Transverse colon (tissue), 4 donors: Measurements from ENCODE around the gene SUPT7L. TPM values are rescaled to one million over a fixed set of nuclear protein-coding genes. Genes with fewer than 3 reads are reported as not detected.
"Not testable (repeated sequence)": the region's sequence is repeated elsewhere in the genome, so short reads cannot be mapped to it uniquely, and the experiment has no call there.

ENCODE experiments used
- DNase-seq: peaks from one replicate; pipeline ENCODE4 v3.0.0-alpha.2; 2019
- H3K27ac ChIP-seq, 4 donors: fragments of 200-600 bp; sonication (generic); 2 replicates each; pipeline ENCODE4 v1.5.1; 2016 to 2018; ENCODE audit warnings: inconsistent platforms in 4 of 4
- H3K27me3 ChIP-seq: fragments of 200-600 bp; sonication (generic); 2 replicates; pipeline ENCODE4 v1.5.1; 2017; ENCODE audit warnings: inconsistent platforms
- H3K36me3 ChIP-seq, 4 donors: fragments of 200-600 bp; sonication (generic); 2 replicates each; pipeline ENCODE4 v1.5.1; 2017 to 2019; ENCODE audit warnings: inconsistent platforms in 4 of 4
- H3K4me1 ChIP-seq, 4 donors: fragments of 200-600 bp; sonication (generic); 2 replicates each; pipeline ENCODE4 v1.5.1; 2017 to 2020; ENCODE audit warnings: inconsistent platforms in 4 of 4
- H3K4me3 ChIP-seq, 4 donors: fragments of 200-600 bp; sonication (generic); 1 replicate in 1 of 4; 2 replicates in 3 of 4; pipeline versions ENCODE4 v1.5.1 to v1.6.1; 2017 to 2019; ENCODE audit warnings: inconsistent platforms in 4 of 4
- H3K9me3 ChIP-seq, 2 donors: fragments of 200-600 bp; sonication (generic); 2 replicates each; pipeline ENCODE4 v1.5.1; 2017 to 2019; ENCODE audit warnings: inconsistent platforms in 2 of 2
- EP300 ChIP-seq: sonication (generic); formaldehyde crosslinking; IDR thresholded peaks from one replicate; pipeline ENCODE4 v1.6.1; 2017; ENCODE audit warnings: antibody characterized with exemption, low read depth
- POLR2A ChIP-seq: fragments of 450-650 bp; IDR thresholded peaks from one replicate; pipeline ENCODE4 v1.6.1; 2016; ENCODE audit warnings: antibody characterized with exemption, mild to moderate bottlenecking, moderate library complexity
- POLR2AphosphoS5 ChIP-seq, 3 donors: sonication (generic); formaldehyde crosslinking; IDR thresholded peaks; one replicate each; pipeline ENCODE4 v1.6.1; 2016; ENCODE audit warnings: antibody characterized with exemption in 3 of 3
- WGBS, 2 donors: methylation state at CpG; one replicate each; pipeline ENCODE4 v1.1.5; 2018; ENCODE audit warnings: low coverage in 1 of 2; 5-methylcytosine and 5-hydroxymethylcytosine counted together
- in situ Hi-C, 4 donors: fragments of 200-750 bp; cut with MboI; loops; one replicate each; pipeline versions ENCODE4 v1.15.0 to v1.15.1; 2017; ENCODE audit warnings: low sequenced_read_pairs in 3 of 4, low pct_ligation_motif_present in 1 of 4, low pct_unique_long_range_greater_than_20kb in 1 of 4
- intact Hi-C: fragments of 100-400 bp; cut with DNase I; formaldehyde crosslinking; loops from one replicate; pipeline ENCODE4 v1.15.1; 2023; ENCODE audit warnings: low total_unique reads
- total RNA-seq, 4 donors: library from RNA; depleted of rRNA; stranded (reverse); fragments of >200 nt; gene quantifications; one replicate each; pipeline ENCODE4 v1.1.0, GENCODE V29; 2016
- TF ChIP-seq, protein P1 (sequence below), 5 experiments: fragments of 200-600 bp in 3 of 5; fragments of 450-650 bp in 2 of 5; sonication (generic) in 3 of 5; IDR thresholded peaks; 1 replicate in 2 of 5; 2 replicates in 3 of 5; pipeline ENCODE4 v1.5.1; 2016 to 2017; ENCODE audit warnings: antibody characterized with exemption in 5 of 5, inconsistent platforms in 3 of 5, mild to moderate bottlenecking in 2 of 5, moderate library complexity in 1 of 5

SUPT7L gene
- total RNA-seq, 4 donors from 2014 or later, result 30.4 to 43.6 (median 38.2) TPM

DNA sequence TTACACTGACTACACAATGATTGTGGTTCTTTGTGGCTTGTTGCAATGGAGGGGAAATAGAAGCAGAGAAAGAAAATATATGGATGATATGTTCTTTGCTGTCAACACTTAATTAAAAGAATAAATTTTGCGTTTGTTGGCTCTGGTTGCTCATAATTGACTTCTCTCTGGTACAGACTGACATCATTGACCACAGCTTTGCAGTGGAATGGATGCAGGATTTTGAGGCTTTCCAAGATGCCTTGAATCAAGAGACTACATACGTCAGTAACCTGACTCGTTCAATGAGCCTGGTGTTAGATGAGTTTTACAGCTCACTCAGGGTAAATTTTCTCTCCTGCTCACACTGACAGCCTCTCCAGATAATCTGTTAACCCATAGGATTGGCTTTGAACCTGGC lies 24.7 kb downstream of the SUPT7L start:
- Histone ChIP-seq H3K4me1 (no peaks in the 10 kb centered on the region), H3K9me3 (no peaks in the 10 kb centered on the region), H3K27me3 (no peaks in the 10 kb centered on the region), H3K4me3 (no peak overlapping the region), H3K27ac (no peak overlapping the region), H3K36me3 (peaks cover 0 to 89% (median 42%) of the 10 kb centered on the region in 4 donors)
- DNase-seq, result no peak
- 50 to 84% methylated on average over 2 to 3 of the region's 3 CpGs for WGBS, 2 donors
- intact Hi-C loops, result no loop called here
- in situ Hi-C loops, result no loop called here
- no peak for TF ChIP-seq EP300

DNA sequence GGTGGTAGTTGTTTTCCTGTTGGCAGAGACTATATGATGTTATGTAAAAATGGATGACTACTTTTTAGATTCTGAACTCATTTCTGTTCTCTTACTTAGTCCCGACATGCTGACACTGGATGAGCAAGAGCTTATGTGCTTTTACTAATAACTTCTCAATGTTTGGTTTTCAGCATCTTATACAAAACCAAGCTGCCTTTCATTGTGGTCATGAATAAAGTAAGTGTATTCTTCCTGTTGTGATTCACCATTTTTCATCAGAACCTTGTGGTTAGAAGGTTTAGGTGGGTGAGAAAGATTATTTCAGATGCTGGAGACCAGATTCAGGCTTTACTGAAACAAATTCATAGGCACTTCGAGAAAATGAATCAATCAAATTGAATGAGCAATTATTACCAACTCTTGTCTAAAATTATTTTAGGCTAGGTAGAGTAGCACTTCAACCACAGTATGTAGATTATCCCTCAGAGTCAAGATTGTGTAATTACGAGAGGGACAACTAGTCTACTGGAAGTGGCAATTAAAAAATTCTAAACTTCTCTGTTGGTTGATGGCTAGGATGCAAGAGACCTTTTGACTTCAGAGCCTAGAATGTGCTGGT lies 25.3 kb downstream of the SUPT7L start:
- DNase-seq, result no peak
- no peak overlapping the region for H3K27ac ChIP-seq
- H3K36me3 ChIP-seq, result peaks cover 0 to 88% (median 43%) of the 10 kb centered on the region in 4 donors
- in situ Hi-C loops (no loop called here), intact Hi-C loops (no loop called here)
- no peak overlapping the region for H3K4me3 ChIP-seq
- H3K4me1 ChIP-seq, result no peaks in the 10 kb centered on the region
- no peaks in the 10 kb centered on the region for H3K9me3 ChIP-seq
- TF ChIP-seq POLR2A, result no peak
- H3K27me3 ChIP-seq, result no peaks in the 10 kb centered on the region
- 63 to 76% methylated on average over 2 to 3 of the region's 3 CpGs for WGBS, 2 donors

- H3K36me3 ChIP-seq, result peaks cover 0 to 83% (median 37%) of the 10 kb centered on the region in 4 donors
- in situ Hi-C loops (no loop called here), intact Hi-C loops (no loop called here)
- no peak overlapping the region for H3K4me3 ChIP-seq
- WGBS, 2 donors, result 94 to 97% methylated on average over 5 of the region's 5 CpGs
- TF ChIP-seq EP300, result no peak
- TF ChIP-seq, protein P1, sequence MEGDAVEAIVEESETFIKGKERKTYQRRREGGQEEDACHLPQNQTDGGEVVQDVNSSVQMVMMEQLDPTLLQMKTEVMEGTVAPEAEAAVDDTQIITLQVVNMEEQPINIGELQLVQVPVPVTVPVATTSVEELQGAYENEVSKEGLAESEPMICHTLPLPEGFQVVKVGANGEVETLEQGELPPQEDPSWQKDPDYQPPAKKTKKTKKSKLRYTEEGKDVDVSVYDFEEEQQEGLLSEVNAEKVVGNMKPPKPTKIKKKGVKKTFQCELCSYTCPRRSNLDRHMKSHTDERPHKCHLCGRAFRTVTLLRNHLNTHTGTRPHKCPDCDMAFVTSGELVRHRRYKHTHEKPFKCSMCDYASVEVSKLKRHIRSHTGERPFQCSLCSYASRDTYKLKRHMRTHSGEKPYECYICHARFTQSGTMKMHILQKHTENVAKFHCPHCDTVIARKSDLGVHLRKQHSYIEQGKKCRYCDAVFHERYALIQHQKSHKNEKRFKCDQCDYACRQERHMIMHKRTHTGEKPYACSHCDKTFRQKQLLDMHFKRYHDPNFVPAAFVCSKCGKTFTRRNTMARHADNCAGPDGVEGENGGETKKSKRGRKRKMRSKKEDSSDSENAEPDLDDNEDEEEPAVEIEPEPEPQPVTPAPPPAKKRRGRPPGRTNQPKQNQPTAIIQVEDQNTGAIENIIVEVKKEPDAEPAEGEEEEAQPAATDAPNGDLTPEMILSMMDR (IDR thresholded peaks at IDR 0.05), result no peak
- no peak for TF ChIP-seq POLR2AphosphoS5 (IDR thresholded peaks at IDR 0.05)
- TF ChIP-seq POLR2A, result no peak
- H3K9me3 ChIP-seq, result no peaks in the 10 kb centered on the region
- no peak for DNase-seq
- no peaks in the 10 kb centered on the region for H3K27me3 ChIP-seq
- H3K27ac ChIP-seq, result no peak overlapping the region
- no peaks in the 10 kb centered on the region for H3K4me1 ChIP-seq
These were observed 26.6 kb downstream of the SUPT7L start for GRCh38 chr2:27636766-27637165.

GRCh38 chr2:27634291-27634690 lies 29.1 kb downstream of the SUPT7L start:
- TF ChIP-seq EP300 (no peak), POLR2A (no peak)
- TF ChIP-seq, protein P1 (IDR thresholded peaks at IDR 0.05), result no peak
- DNase-seq, result no peak
- in situ Hi-C loops, result no loop called here
- Histone ChIP-seq H3K27ac (no peak overlapping the region), H3K36me3 (peaks cover 0 to 66% (median 26%) of the 10 kb centered on the region in 4 donors), H3K27me3 (no peaks in the 10 kb centered on the region), H3K9me3 (no peaks in the 10 kb centered on the region), H3K4me3 (no peak overlapping the region), H3K4me1 (peaks cover 6 to 9% (median 7%) of the 10 kb centered on the region in 4 donors)
- intact Hi-C loops, result no loop called here
- WGBS, 2 donors, result 97 to 100% methylated on average over 2 of the region's 2 CpGs

GRCh38 chr2:27630257-27630656 lies 33.2 kb downstream of the SUPT7L start:
- H3K27ac ChIP-seq, intact Hi-C loops, H3K27me3 ChIP-seq, in situ Hi-C loops, DNase-seq, H3K9me3 ChIP-seq, H3K4me3 ChIP-seq: not testable (repeated sequence)
- Histone ChIP-seq H3K36me3 (peaks cover 0 to 31% (median 7%) of the 10 kb centered on the region in 4 donors), H3K4me1 (peaks cover 14 to 19% (median 15%) of the 10 kb centered on the region in 4 donors)
- WGBS, 2 donors, result 96% methylated on average over 2 of the region's 2 CpGs; no CpG with 5 or more reads in 1 of the 2 donors
